WI38 (cell line): Measurements from ENCODE around the gene RMDN3.

Source experiments
- H3K4me3 ChIP-seq: 2 replicates; pipeline ENCODE4 v1.5.1; 2011; ENCODE audit warnings: low read depth, mild to moderate bottlenecking, control low read depth, low read length
- CTCF ChIP-seq: IDR thresholded peaks from 2 replicates; pipeline ENCODE4 v1.5.1; 2012; ENCODE audit warnings: low read depth, mild to moderate bottlenecking, control low read depth, low read length

Gene RMDN3

GRCh38 chr15:40739047-40739446 lies 16.0 kb downstream of the RMDN3 start:
- no peak overlapping the region for H3K4me3 ChIP-seq
- TF ChIP-seq CTCF = no peak

- no peak for TF ChIP-seq CTCF
- no peak overlapping the region for H3K4me3 ChIP-seq
Observed at GRCh38 chr15:40737048-40737447, 18.0 kb downstream of the RMDN3 start.

GRCh38 chr15:40736575-40736974 lies 18.5 kb downstream of the RMDN3 start:
- TF ChIP-seq CTCF = no peak
- H3K4me3 ChIP-seq = no peak overlapping the region

- TF ChIP-seq CTCF = no peak
- H3K4me3 ChIP-seq = no peak overlapping the region
Observed at GRCh38 chr15:40731034-40731433, 24.0 kb downstream of the RMDN3 start.

GRCh38 chr15:40723919-40724318 lies 31.1 kb downstream of the RMDN3 start:
- TF ChIP-seq CTCF = no peak
- H3K4me3 ChIP-seq = no peak overlapping the region

GRCh38 chr15:40722934-40723333 lies 32.1 kb downstream of the RMDN3 start:
- TF ChIP-seq CTCF = no peak
- no peak overlapping the region for H3K4me3 ChIP-seq

GRCh38 chr15:40722354-40722753 lies 32.7 kb downstream of the RMDN3 start:
- TF ChIP-seq CTCF = no peak
- H3K4me3 ChIP-seq = no peak overlapping the region
